Islet precursor cell (in vitro differentiated cells): ENCODE data around the gene SPATA2.

ENCODE experiments used
- DNase-seq: peaks from one replicate; pipeline ENCODE4 v3.0.0-alpha.2; 2018

Gene SPATA2

DNA sequence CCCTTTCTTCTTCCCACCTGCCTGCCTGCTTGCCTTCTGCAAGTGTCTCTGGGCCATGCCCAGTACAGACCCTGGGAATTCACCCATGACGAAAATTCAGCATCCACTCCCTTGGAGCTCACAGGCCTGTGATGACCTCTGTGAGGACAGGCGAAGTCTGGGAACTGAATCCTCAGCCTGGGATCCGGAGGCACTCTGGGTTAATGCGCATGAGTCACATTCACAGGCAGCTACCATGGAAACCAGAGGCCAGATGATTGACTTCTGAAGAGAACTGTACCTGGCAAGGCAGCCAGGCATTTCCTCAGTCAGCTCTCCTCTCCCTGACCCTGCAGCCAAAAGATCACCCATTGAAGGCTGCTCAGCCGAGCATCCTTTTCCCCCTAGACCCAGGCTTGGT, 61.7 kb downstream of the SPATA2 start:
- DNase-seq: peak; percentile 97
